ENCODE results near the gene PRKCZ. TPM values are rescaled to one million over a fixed set of nuclear protein-coding genes. Genes with fewer than 3 reads are reported as not detected.

Gene PRKCZ
- total RNA-seq, 1 donor from 2014 or later, result 120 TPM

DNA sequence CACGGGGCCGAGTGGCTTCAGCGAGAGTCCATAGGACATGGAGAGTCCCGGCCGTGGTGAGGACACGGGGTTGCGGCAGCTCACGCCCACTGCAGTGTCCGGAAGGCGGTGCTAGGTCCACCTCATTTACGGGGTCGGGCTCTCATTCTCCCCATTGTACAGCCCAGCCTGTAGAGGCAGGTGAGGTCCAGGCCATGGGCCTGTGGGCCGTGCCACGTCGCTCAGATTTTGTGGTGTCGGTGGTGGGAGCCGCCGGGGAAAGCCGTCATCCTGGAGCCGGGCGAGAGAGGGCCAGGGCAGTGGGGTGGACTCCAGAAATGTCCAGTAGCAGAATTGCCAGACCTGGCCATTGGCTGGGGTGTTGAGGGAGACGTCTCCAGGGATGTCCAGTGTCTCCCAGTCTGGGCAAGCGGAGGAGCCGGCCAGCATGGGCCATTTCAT, 59.4 kb downstream of the PRKCZ start:
- TF ChIP-seq, protein P1, sequence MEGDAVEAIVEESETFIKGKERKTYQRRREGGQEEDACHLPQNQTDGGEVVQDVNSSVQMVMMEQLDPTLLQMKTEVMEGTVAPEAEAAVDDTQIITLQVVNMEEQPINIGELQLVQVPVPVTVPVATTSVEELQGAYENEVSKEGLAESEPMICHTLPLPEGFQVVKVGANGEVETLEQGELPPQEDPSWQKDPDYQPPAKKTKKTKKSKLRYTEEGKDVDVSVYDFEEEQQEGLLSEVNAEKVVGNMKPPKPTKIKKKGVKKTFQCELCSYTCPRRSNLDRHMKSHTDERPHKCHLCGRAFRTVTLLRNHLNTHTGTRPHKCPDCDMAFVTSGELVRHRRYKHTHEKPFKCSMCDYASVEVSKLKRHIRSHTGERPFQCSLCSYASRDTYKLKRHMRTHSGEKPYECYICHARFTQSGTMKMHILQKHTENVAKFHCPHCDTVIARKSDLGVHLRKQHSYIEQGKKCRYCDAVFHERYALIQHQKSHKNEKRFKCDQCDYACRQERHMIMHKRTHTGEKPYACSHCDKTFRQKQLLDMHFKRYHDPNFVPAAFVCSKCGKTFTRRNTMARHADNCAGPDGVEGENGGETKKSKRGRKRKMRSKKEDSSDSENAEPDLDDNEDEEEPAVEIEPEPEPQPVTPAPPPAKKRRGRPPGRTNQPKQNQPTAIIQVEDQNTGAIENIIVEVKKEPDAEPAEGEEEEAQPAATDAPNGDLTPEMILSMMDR (IDR thresholded peaks at IDR 0.05; ENCODE audit: partially characterized antibody, unreplicated experiment), result no peak
- H3K4me1 Mint-ChIP-seq (ENCODE audit: low read depth, unreplicated experiment), result peaks cover 12% of the 10 kb centered on the region
- H3K36me3 Mint-ChIP-seq (ENCODE audit: unreplicated experiment), result no peaks in the 10 kb centered on the region
- DNase-seq, result peak; percentile 13
- no peak overlapping the region for H3K4me3 Mint-ChIP-seq (ENCODE audit: unreplicated experiment)
- H3K9me3 Mint-ChIP-seq (ENCODE audit: unreplicated experiment), result peaks cover 7% of the 10 kb centered on the region
- H3K27ac Mint-ChIP-seq (ENCODE audit: unreplicated experiment), result no peak overlapping the region
- peaks cover 11% of the 10 kb centered on the region for H3K27me3 Mint-ChIP-seq (ENCODE audit: unreplicated experiment)

DNA sequence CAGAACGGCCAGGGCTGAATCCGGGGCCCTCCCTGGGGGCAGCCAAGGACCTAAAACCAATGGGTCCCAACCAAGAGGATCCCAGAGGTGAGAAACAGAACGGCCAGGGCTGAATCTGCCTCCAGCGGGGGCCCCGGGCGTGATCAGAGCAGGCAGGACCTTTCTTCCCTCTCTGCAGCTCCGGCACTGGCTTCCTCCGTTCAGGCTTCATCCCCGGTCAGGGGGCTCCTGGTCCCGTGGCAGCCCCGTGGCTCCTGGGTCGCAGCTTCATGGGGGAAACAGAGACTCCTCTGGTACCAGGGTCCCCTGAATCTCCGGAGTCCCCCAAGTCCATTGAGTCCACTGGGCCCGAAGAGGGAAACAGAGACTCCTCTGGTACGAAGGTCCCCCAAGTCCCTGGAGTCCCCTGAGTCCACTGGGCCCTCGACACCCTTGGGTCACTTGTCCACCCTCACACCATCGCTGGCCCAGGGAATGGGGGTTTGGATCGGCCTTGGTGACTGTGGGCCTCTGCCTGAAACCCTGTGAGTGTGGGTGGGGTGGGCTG, 60.1 kb downstream of the PRKCZ start:
- DNase-seq, result no peak
- TF ChIP-seq, protein P1 (IDR thresholded peaks at IDR 0.05; ENCODE audit: partially characterized antibody, unreplicated experiment), result no peak
- Mint-ChIP-seq H3K4me1 (ENCODE audit: low read depth, unreplicated experiment) (peaks cover 13% of the 10 kb centered on the region), H3K9me3 (ENCODE audit: unreplicated experiment) (peaks cover 7% of the 10 kb centered on the region), H3K27me3 (ENCODE audit: unreplicated experiment) (peaks cover 11% of the 10 kb centered on the region), H3K36me3 (ENCODE audit: unreplicated experiment) (no peaks in the 10 kb centered on the region), H3K4me3 (ENCODE audit: unreplicated experiment) (no peak overlapping the region), H3K27ac (ENCODE audit: unreplicated experiment) (no peak overlapping the region)

DNA sequence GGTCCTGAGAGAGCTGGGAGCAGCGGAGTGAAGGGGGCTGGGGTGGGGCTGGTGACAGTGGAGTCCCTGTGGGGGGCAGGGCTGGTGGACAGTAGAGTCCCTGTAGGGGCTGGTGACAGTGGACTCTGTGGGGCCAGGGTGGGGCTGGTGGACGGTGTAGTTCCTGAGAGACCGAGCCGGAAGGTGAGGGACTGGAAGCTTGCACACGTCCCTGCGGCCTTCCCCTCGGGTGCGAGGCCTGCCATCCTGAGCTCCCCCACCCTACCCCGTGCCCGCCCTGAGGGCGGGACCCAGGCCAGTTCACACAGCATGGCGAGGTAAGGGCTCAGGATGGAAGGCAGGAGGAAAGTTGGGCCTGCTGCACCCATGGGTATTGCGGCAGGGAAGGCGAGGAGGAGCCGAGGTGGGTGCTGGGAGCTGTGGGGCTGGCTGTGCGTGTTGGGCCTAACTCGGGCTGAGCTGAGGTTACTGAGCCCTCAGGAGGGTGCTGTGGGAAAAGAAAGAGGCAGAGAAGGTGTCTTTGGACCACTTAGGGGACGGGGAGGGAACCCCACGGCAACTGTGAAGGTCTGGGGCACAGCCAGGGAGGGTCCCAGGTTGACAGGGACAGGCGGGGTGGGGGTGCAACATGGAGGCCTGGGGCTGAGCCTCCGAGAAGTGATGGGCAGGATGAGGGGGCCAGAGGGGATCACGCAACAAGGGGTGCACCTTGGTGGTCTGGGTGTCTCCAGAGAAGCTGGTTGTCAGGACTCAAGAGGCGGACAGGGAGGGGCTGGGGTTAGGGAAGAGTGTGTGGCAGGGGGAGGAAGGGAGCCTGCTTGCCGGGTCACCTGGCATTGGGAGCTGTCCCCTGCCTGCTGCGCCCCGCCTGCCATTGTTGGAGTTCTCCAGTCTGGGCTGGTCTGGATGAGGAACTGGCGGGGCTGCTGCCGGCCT, 60.8 kb downstream of the PRKCZ start:
- Mint-ChIP-seq H3K36me3 (ENCODE audit: unreplicated experiment) (no peaks in the 10 kb centered on the region), H3K4me1 (ENCODE audit: low read depth, unreplicated experiment) (peaks cover 18% of the 10 kb centered on the region), H3K27ac (ENCODE audit: unreplicated experiment) (no peak overlapping the region), H3K27me3 (ENCODE audit: unreplicated experiment) (peaks cover 11% of the 10 kb centered on the region), H3K4me3 (ENCODE audit: unreplicated experiment) (no peak overlapping the region), H3K9me3 (ENCODE audit: unreplicated experiment) (peaks cover 10% of the 10 kb centered on the region)
- DNase-seq, result peak; percentile 10
- TF ChIP-seq, protein P1 (IDR thresholded peaks at IDR 0.05; ENCODE audit: partially characterized antibody, unreplicated experiment), result no peak

DNA sequence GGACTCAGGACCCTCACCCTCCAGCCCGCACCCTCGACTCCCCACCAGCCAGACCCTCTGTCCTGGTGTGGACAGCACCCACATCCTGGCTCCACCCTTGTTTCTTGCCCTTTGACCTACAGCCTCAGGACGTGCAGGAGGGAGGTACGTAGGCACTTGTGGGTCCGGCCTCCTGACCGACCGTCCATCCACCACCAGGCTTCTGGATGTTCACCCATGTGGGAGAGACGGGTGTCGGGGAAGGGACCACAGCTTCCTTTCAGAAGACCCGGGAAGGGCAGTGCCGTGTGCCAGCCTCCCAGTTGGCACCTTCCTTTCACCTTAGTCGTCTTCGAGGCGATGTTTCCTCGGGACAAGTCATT, 61.4 kb downstream of the PRKCZ start:
- no peaks in the 10 kb centered on the region for H3K36me3 Mint-ChIP-seq (ENCODE audit: unreplicated experiment)
- peaks cover 15% of the 10 kb centered on the region for H3K27me3 Mint-ChIP-seq (ENCODE audit: unreplicated experiment)
- TF ChIP-seq, protein P1 (IDR thresholded peaks at IDR 0.05; ENCODE audit: partially characterized antibody, unreplicated experiment), result no peak
- peaks cover 24% of the 10 kb centered on the region for H3K4me1 Mint-ChIP-seq (ENCODE audit: low read depth, unreplicated experiment)
- peaks cover 10% of the 10 kb centered on the region for H3K9me3 Mint-ChIP-seq (ENCODE audit: unreplicated experiment)
- H3K27ac Mint-ChIP-seq (ENCODE audit: unreplicated experiment), result no peak overlapping the region
- no peak overlapping the region for H3K4me3 Mint-ChIP-seq (ENCODE audit: unreplicated experiment)
- no peak for DNase-seq

DNA sequence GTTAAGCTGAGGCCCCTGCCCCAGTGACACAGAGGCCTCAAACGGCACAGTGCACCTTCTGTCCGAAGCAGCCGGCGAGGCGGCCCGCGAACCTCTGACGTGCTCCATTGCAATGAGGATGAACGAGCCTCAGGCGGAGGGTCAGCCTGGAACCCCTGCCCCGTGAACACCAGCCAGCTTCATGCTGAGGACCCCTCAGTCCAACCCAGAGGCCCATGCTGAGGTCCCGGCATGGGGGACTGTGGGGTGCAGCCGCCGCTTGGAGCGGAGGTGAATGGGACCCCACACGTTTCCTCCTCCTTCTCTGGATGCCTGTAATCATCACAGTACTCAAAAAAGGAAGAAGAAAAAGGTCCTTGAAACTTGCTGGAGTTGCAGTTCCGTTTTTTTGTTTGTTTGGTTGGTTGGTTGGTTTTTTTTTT, 62.1 kb downstream of the PRKCZ start:
- no peak for DNase-seq
- Mint-ChIP-seq H3K27me3 (ENCODE audit: unreplicated experiment) (peaks cover 12% of the 10 kb centered on the region), H3K9me3 (ENCODE audit: unreplicated experiment) (peaks cover 8% of the 10 kb centered on the region), H3K4me1 (ENCODE audit: low read depth, unreplicated experiment) (peaks cover 23% of the 10 kb centered on the region), H3K27ac (ENCODE audit: unreplicated experiment) (no peak overlapping the region), H3K4me3 (ENCODE audit: unreplicated experiment) (no peak overlapping the region), H3K36me3 (ENCODE audit: unreplicated experiment) (no peaks in the 10 kb centered on the region)
- TF ChIP-seq, protein P1 (IDR thresholded peaks at IDR 0.05; ENCODE audit: partially characterized antibody, unreplicated experiment), result no peak

All from glutamatergic neuron (in vitro differentiated cells).